DMS114 treated with DMSO at 0.1 percent for 48 hours (cell line): ENCODE results near the gene CHD9.
"Not testable (repeated sequence)": the region's sequence is repeated elsewhere in the genome, so short reads cannot be mapped to it uniquely, and the experiment has no call there.

Experiments
- DNase-seq: peaks from one replicate; lab custom pipeline; 2025; ENCODE audit not compliant: unreplicated experiment; lab: John Stamatoyannopoulos, UW

The CHD9 gene

GRCh38 chr16:53071748-53072301 lies 17.0 kb downstream of the CHD9 start:
- DNase-seq: no peak

DNA sequence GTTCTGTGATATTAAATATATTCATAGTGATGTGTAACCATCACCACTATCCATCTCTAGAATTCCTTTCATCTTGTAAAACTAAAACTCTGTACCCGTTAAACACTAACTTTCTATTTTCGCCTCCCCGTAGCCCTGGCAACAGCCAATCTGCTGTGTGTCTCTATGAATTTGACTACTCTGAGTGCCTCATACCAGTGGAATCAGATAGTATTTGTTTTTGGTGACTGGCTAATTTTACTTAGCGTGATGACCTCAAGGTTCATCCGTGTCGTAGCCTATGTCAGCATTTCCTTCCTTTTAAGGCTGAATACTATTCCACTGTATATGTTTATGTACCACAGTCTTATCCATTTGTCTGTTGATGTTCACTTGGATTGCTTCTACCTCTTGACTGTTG lies 18.2 kb downstream of the CHD9 start:
- DNase-seq: no peak

DNA sequence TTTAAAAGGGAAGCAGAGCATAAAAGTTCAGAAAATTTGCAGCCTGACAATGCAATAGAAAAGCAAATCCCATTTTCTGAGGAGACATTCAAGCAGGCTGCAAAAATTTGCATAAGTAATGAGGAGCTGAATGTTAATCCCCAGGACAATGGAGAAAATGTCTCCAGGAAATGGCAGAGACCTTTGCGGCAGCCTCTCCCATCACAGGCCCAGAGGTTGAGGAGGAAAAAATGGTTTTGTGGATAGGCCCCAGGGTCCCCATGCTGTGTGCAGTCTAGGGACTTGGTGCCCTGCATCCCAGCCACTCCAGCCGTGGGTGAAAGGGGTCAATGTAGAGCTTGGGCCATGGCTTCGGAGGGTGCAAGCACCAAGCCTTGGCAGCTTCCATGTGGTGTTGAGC lies 19.5 kb downstream of the CHD9 start:
- not testable (repeated sequence) for DNase-seq

DNA sequence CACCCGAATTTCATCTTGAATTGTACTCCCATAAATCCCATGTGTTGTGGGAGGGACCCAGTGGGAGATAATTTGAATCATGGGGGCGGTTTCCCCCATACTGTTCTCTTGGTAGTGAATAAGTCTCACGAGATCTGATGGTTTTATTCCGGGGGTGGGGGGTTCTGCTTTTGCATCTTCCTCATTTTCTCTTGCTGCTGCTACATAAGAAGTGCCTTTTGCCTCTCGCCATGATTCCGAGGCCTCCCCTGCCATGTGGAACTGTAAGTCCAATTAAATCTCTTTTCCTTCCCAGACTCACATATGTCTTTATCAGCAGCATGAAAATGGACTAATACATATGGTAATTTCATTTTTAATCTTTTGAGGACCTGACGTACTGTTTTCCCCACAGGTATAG lies 20.7 kb downstream of the CHD9 start:
- DNase-seq: not testable (repeated sequence)

- no peak for DNase-seq
Observed at GRCh38 chr16:53078247-53078646, 23.5 kb downstream of the CHD9 start.

GRCh38 chr16:53078765-53079485 lies 24.1 kb downstream of the CHD9 start:
- no peak for DNase-seq

DNA sequence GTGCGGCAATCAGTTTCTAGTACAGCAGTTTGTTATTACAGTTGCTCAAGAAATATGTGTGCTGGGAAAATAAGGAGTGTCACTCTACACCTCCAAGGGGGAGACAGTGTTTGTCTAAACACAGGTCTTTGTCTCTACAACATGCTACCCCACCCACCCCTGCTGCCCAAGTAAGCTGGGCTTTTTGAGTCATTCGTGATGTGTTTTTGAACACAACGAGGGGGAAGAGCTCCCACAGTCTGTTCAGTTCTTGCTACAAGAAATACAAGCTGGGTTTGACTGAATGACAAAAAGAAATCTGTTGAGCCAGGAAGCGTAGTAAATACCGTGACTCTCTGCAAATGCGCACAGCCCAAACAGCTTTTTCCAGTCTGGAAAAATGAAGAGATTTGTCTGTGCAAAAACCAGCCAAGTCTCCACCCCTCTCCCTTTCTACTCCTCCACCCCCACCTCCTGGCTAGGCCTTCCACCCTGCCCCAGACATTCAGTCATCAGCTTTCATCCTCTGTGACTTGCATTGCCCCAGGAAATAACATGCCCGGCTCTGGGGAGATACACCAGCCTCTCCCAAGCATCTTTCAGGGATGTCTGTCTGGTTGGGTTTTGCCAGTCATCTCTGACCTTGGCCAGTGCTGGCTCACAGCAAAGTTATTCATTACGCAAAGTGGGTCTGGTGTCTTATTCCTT lies 25.7 kb downstream of the CHD9 start:
- no peak for DNase-seq

DNA sequence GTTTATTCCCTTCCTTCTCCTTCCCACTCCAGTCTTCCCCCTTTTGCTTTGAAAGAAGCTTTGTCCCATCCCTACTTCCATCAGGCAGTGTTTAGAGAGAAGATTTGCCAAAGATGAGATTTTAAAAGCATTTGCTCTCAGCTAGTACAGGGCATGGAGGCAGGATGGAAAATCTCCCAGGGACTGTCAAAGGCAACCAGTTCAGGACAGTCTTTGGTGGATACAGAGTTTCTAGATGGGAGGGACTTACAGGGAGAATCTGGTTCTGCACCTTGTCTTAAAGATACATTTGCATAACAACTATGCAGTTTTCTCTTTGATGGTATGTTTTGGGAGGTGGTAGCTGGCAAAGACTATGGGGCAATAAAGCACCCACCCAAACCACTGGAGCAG lies 26.2 kb downstream of the CHD9 start:
- DNase-seq: no peak

GRCh38 chr16:53081686-53082407 lies 27.1 kb downstream of the CHD9 start:
- no peak for DNase-seq

DNA sequence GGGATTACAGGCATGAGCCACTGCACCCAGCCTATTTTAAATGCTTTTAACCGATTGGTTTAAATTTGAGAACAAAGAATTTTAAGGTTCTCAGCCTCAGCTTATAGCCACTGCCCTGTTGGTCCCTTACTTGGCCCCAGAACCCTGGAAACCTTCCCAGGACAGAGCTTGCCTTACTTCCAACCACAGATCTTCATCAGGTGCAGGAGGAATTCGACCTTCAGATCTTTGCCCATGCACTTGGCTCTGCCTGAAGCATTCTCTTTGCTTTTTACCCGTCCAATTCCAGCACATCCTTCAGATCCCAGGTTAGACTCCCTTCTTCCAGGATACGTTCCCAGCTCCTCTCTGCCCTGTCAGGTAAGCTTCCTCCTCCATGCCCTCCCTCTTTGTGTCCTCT lies 27.7 kb downstream of the CHD9 start:
- no peak for DNase-seq

DNA sequence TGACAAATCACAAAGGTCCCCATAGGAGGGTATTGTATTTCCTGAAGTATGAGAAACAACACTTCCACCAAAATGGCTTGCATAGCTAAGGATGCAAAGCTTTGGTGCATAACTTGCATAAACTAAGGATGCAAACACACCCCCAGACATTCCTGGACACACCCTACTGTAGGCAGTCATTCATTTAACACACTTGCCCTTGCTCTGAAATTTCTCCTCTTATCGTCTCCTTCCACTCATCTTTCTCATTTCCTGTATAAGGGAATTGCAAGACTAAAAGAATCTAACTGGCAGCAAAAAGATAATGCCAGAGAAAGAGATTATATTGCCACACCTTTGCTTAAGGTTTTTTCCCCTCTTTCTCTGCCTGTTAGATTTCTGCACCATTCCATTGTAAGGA lies 28.3 kb downstream of the CHD9 start:
- DNase-seq: no peak

GRCh38 chr16:53084141-53084541 lies 29.4 kb downstream of the CHD9 start:
- DNase-seq: no peak

GRCh38 chr16:53084746-53085334 lies 30.0 kb downstream of the CHD9 start:
- no peak for DNase-seq

GRCh38 chr16:53085369-53085843 lies 30.6 kb downstream of the CHD9 start:
- DNase-seq: no peak

GRCh38 chr16:53085931-53086421 lies 31.2 kb downstream of the CHD9 start:
- DNase-seq: no peak

DNA sequence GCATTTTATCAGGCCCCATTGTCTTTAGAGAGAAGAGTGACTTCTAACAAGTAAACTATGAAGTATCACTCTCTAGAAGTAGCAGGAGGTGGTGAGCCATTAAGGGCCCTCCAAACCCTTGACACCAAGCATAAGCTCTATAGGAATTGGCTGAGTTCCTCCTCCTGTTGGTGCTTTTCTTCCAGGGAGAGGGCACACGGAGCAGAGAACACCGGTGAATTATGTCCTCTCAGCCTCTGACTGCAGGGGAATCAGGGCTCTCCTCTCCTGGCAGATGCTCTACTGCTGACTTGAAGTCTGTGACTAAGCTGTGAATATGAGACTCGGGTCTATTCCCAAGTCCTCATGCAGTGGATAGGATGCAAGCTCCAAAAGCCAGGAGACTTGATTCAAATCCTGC lies 32.3 kb downstream of the CHD9 start:
- no peak for DNase-seq

DNA sequence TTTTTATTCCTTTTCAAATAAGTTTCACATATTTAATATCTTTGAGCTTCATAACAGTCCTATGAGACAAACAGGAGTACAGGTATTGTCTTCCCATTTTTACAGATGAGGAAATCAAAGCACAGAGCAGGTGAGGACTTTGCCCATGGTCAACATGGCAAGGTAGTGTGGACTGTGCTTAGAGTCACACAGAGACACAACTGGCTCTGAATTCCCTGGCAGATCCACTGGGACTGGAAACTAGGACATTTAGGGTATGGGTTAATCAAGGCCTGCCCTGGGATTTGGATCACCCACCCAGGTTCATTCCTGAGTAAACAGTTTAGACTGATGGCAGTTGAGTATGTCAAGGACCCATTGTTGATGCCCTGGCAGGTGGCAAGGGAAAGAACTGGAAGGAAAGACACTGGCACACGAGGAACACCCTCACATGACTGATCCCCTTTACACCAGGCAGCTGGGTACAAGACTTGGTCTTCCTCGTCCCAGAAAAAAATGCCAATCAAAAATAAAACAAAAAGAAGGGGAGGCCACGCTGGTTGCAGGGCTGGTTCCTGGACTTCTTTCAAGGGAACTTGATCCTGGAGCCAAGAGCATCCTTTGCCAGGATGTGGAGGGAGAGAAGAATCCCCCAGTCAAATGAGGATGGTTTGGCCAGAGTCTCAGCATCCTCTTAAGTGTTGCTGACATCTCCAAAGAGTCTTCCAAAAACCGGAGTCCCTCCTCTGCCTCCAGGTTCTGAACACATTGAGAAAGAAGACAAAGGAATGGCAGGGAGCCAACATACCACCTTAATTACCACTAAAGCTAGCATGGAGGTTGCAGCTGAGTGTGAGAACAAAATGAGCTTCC lies 34.9 kb downstream of the CHD9 start:
- DNase-seq: no peak

DNA sequence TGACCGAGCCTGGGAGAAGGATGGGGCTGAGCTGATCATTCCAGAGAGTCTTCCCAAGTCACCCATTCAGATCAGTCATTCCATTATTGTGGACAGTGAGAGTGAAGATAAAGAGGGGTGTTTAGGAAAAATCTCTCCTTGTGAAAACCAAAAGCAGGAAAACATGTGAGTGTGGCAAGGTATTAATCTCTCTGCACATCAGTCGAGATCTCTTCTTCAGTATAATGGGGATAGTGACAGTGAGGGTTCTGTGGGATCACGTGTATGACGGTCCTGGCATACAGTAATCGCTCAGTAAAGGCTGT lies 35.4 kb downstream of the CHD9 start:
- no peak for DNase-seq

DNA sequence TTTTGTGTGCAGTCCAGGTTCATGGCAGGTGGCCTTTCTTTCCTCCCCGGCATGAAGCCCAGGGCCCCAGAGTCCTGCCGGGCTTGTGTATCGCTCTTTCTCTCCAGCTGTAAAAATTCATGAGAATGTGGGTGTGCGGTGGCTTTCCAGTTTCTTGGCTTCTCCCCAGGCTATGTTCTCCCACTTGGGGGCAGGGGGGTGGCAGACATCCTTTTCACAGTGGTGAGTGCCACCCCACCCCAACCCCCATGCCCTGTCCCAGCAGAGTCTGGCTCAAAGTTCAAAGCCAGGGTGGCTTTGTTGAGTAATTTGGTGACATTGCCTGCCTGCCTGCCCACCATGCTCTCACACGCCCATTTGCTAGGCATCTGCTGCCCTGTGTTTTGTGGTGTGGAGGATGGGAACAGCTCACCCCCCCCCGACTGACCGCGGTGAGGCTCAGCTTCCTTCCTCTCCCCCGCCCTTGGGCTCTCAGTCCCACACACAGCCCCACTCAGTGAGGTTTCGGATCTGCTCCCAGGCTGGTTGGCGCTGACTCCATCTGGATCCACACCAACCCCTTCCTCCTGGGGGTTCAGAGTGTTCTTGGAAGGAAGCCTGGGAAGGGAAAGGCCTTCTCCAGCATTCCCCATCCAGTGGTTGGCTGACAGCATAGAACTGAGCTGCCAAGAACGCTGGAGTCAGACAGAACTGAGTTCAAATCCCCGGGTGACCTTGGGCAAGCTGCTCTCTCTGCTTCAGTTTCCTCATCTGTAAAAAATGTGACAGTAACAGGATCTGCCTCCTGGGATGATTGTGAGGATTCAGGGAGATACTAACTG lies 36.0 kb downstream of the CHD9 start:
- DNase-seq: no peak
